ENCODE results near the gene ARID5B. TPM values are rescaled to one million over a fixed set of nuclear protein-coding genes. Genes with fewer than 3 reads are reported as not detected.
"Not testable (repeated sequence)": the region's sequence is repeated elsewhere in the genome, so short reads cannot be mapped to it uniquely, and the experiment has no call there.

Gene ARID5B
- total RNA-seq, 1 donor, result 162 TPM

DNA sequence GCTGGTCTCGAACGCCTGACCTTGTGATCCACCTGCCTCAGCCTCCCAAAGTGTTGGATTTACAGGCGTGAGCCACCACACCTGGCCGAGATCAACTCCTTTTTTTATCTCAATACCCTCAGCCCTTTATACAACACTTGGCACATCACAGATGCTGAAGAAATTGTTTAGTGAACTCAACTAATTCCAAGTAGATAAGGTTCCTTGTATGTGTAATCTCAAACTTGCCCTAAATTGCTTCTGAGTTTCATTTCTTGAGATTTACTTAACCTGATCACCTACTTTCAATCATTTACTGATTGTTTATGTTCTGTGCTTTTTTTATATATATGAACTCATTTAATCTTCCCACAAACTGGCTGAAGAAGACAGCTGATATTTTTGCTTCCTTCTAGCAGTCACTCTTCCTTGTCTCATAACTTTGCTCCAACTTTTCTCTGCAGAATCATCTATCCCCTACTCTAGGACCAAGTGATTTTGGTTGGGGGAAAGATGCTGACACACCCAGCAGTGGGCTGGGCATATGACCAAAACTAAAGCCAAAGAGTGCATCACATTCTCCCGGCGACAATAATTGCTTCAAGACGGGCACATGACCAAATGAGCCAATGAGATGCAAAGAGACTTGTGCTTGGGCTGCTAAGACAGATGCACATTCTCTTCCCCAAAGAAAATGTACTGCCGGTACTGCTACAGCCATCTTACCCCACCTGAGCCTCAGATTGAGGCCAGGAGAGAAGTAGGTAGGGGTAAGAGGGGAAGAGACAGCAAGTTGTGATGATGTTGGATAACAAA, 40.3 kb upstream of the ARID5B start:
- DNase-seq (ENCODE audit: low read depth), result no peak
- H3K4me3 ChIP-seq (ENCODE audit: low read depth, low read length), result no peak overlapping the region
- TF ChIP-seq, protein P1, sequence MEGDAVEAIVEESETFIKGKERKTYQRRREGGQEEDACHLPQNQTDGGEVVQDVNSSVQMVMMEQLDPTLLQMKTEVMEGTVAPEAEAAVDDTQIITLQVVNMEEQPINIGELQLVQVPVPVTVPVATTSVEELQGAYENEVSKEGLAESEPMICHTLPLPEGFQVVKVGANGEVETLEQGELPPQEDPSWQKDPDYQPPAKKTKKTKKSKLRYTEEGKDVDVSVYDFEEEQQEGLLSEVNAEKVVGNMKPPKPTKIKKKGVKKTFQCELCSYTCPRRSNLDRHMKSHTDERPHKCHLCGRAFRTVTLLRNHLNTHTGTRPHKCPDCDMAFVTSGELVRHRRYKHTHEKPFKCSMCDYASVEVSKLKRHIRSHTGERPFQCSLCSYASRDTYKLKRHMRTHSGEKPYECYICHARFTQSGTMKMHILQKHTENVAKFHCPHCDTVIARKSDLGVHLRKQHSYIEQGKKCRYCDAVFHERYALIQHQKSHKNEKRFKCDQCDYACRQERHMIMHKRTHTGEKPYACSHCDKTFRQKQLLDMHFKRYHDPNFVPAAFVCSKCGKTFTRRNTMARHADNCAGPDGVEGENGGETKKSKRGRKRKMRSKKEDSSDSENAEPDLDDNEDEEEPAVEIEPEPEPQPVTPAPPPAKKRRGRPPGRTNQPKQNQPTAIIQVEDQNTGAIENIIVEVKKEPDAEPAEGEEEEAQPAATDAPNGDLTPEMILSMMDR (IDR thresholded peaks at IDR 0.05; ENCODE audit: insufficient read depth, low read depth, low read length), result no peak

DNA sequence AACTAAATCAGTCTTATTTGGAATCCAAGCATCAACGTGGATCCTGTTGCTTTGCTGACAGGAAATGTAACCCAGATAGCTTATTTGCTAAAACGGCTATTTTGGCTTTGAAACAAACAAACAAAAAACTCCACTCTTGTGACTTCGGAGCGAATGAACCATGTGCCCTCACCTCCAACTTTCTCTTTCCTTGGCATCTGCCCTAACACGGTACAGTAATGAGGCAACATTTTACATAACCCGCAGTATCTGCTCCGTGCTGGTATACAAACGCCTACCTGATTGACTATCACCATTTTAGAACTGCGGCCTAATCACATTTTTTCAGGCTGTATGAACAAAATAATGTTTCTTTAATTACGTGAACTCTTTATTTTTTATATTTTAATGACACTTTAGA, 37.5 kb upstream of the ARID5B start:
- TF ChIP-seq, protein P1 (IDR thresholded peaks at IDR 0.05; ENCODE audit: insufficient read depth, low read depth, low read length), result no peak
- H3K4me3 ChIP-seq (ENCODE audit: low read depth, low read length), result no peak overlapping the region
- no peak for DNase-seq (ENCODE audit: low read depth)

DNA sequence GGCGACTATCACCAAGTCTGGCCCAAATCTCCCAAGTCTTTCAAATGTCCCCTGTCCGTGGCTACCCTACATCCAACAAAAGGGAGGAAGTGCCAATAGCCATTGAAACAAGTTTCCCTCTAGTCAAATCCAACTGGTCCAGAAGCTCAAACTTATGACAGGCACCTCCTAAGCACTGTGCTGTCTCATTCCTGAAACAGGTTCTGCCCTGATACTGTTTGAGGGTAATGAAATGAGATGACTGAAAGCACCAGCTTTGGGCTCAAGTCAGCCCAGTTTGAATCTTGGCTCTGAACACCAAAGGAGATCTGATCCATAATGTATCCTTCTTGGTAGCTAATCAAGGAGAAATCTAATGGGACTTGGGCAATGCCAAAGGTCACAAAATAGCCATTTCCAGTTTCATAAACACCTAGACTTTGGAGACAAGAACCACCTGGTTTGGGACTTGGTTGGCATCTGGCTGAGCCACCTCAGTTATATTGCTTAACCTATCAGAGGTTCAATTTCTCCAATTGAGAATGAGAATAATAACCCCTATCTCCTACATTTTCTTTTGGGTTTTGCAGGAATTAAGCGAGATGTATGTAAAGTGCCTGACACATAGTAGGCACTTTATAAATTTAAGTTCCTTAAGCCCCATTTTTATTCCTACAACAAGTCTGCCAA, 34.7 kb upstream of the ARID5B start:
- no peak overlapping the region for H3K4me3 ChIP-seq (ENCODE audit: low read depth, low read length)
- no peak for DNase-seq (ENCODE audit: low read depth)
- TF ChIP-seq, protein P1 (IDR thresholded peaks at IDR 0.05; ENCODE audit: insufficient read depth, low read depth, low read length), result no peak

DNA sequence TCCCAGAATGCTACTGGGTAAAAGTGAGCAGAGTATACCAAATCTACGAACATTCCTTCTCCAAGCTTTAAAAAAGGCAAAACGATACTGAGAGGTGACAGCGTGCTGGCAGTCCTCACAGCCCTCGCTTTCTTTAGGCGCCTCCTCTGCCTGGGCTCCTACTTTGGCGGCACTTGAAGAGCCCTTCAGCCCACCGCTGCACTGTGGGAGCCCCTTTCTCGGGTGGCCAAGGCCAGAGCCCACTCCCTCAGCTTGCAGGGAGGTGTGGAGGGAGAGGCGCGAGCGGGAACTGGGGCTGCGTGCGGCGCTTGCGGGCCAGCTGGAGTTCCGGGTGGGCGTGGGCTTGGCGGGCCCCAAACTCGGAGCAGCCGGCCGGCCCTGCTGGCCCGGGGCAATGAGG, 34.1 kb upstream of the ARID5B start:
- not testable (repeated sequence) for H3K4me3 ChIP-seq (ENCODE audit: low read depth, low read length); DNase-seq (ENCODE audit: low read depth)

DNA sequence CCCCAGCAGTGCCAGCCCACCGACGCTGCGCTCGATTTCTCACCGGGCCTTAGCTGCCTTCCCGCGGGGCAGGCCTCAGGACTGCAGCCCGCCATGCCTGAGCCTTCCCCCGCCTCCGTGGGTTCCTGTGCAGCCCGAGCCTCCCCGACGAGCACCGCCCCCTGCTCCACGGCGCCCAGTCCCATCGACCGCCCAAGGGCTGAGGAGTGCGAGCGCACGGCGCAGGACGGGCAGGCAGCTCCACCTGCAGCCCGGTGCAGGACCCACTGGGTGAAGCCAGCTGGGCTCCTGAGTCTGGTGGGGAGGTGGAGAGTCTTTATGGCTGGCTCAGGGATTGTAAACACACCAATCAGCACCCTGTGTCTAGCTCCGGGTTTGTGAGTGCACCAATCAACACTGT, 33.7 kb upstream of the ARID5B start:
- not testable (repeated sequence) for H3K4me3 ChIP-seq (ENCODE audit: low read depth, low read length); DNase-seq (ENCODE audit: low read depth)

DNA sequence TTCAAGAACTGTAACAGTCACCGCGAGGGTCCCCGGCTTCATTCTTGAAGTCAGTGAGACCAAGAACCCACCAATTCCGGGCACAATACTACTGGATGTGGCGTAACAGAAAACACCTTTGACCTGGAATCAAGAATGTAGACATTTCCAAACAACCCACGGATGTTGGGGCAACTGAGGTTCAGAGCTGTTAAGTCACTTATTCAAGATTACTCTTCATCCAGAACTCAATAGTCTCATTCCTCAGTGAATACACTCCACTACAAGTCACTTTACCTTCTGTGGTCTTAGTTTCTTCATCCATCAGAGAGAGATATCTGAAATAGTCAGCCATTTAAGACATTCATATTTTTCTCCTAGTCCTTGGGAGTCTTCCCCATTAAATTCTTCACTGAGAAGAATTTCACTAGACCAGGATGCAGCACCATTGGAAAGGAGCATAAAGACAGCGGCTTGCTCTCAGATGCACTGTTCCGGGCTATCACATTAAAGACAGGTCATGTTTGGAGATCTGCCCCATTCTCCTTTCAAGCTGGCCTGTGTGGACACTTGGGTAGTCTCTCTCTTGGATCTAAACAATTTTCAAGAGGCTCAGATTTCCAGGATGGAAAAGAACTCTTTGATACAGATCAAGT, 32.3 kb upstream of the ARID5B start:
- H3K4me3 ChIP-seq (ENCODE audit: low read depth, low read length), result no peak overlapping the region
- DNase-seq (ENCODE audit: low read depth), result no peak
- TF ChIP-seq, protein P1 (IDR thresholded peaks at IDR 0.05; ENCODE audit: insufficient read depth, low read depth, low read length), result no peak

DNA sequence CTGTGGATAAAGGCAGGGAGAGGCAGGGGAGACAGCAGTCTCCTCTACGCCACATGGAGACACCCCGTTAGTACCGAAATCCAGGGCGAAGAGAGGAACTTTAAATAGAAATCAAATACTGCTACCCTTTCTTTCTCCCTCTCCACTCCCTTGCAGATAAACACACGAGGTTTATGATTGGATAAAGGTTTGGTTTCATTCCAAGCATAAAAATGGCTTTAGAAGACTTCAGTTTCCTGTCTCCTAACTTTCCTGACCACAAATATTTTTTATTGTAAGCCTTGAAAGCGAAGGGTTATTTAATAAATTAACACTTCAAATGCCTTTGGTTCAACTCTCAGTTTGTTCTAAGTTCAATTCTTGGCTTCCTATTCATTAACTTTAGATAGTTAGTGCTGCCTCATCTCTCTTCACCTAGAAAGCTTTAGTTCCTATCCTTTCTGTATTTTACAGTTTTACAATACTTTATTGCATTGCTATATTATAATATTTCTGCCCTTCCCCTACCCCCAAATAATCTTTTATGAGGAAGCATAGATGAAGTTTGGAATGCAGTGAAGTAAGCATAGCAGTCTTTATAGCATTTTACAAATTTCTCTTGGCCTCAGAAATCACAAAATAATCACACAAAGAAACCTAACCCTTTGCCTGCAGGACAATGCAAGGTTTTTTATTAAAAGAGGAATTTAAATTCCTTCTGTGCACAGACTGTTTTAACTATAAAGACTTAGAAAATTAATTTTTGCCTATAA, 31.5 kb upstream of the ARID5B start:
- DNase-seq (ENCODE audit: low read depth), result peak; percentile 81
- H3K4me3 ChIP-seq (ENCODE audit: low read depth, low read length), result no peak overlapping the region
- TF ChIP-seq, protein P1 (IDR thresholded peaks at IDR 0.05; ENCODE audit: insufficient read depth, low read depth, low read length), result no peak

Measured in fibroblast of villous mesenchyme (primary cell).